ENCODE data around the gene POLR1C.
A peak's percentile ranks its signal among the peaks of the same experiment; 100 is the strongest.
"Not testable (repeated sequence)": the region's sequence is repeated elsewhere in the genome, so short reads cannot be mapped to it uniquely, and the experiment has no call there.

POLR1C gene

GRCh38 chr6:43516697-43517504 lies at the start of gene POLR1C, which contains the start of gene YIPF3:
Gene POLR1C (plus strand): TSS chr6:43517089. CDS start chr6:43517110, 21 bp downstream.
Gene YIPF3 (minus strand): TSS chr6:43516926. CDS start chr6:43516807, 119 bp downstream.
- DNase-seq = peak; percentile 95 to 97

- not testable (repeated sequence) for DNase-seq
Observed at GRCh38 chr6:43467265-43467664, 49.6 kb upstream of the POLR1C start.

GRCh38 chr6:43467752-43468151 lies 49.1 kb upstream of the POLR1C start:
- no peak for DNase-seq

- no peak for DNase-seq
Observed at GRCh38 chr6:43468240-43468639, 48.6 kb upstream of the POLR1C start.

- DNase-seq = no peak
Observed at GRCh38 chr6:43468748-43469681, 47.9 kb upstream of the POLR1C start.

GRCh38 chr6:43469947-43470346 lies 46.9 kb upstream of the POLR1C start:
- DNase-seq = no peak

- no peak for DNase-seq
Observed at GRCh38 chr6:43471399-43471798, 45.5 kb upstream of the POLR1C start.

- DNase-seq = no peak
Observed at GRCh38 chr6:43472515-43472914, 44.4 kb upstream of the POLR1C start.

GRCh38 chr6:43475516-43475915 lies 41.4 kb upstream of the POLR1C start:
- DNase-seq = no peak

GRCh38 chr6:43476746-43477145 lies 40.1 kb upstream of the POLR1C start:
- peak in 1 of 2 donors; percentile 13 for DNase-seq

- DNase-seq = peak; percentile 94 to 96
Observed at GRCh38 chr6:43477235-43478007, 39.5 kb upstream of the POLR1C start, which contains the start of gene TJAP1. Gene TJAP1 (plus strand): TSS chr6:43477570. CDS start chr6:43499002, 21,432 bp downstream.

GRCh38 chr6:43478008-43478372 lies 38.9 kb upstream of the POLR1C start:
- DNase-seq = peak in 1 of 2 donors; percentile 15

- DNase-seq = no peak
Observed at GRCh38 chr6:43481075-43481474, 35.8 kb upstream of the POLR1C start.

GRCh38 chr6:43481591-43482236 lies 35.2 kb upstream of the POLR1C start:
- no peak for DNase-seq

GRCh38 chr6:43488667-43489276 lies 28.1 kb upstream of the POLR1C start:
- DNase-seq = no peak

- DNase-seq = no peak
Observed at GRCh38 chr6:43489277-43490072, 27.4 kb upstream of the POLR1C start.

- DNase-seq = no peak
Observed at GRCh38 chr6:43490523-43490939, 26.4 kb upstream of the POLR1C start.

GRCh38 chr6:43491750-43492661 lies 24.9 kb upstream of the POLR1C start:
- no peak for DNase-seq

- no peak for DNase-seq
Observed at GRCh38 chr6:43492673-43493072, 24.2 kb upstream of the POLR1C start.

GRCh38 chr6:43493230-43493629 lies 23.7 kb upstream of the POLR1C start:
- no peak for DNase-seq
